ENCODE measurements around the gene ABHD16B. TPM values are rescaled to one million over a fixed set of nuclear protein-coding genes. Genes with fewer than 3 reads are reported as not detected.
A peak's percentile ranks its signal among the peaks of the same experiment; 100 is the strongest.

ABHD16B gene
- total RNA-seq, 2 donors from 2014 or later, result not detected

DNA sequence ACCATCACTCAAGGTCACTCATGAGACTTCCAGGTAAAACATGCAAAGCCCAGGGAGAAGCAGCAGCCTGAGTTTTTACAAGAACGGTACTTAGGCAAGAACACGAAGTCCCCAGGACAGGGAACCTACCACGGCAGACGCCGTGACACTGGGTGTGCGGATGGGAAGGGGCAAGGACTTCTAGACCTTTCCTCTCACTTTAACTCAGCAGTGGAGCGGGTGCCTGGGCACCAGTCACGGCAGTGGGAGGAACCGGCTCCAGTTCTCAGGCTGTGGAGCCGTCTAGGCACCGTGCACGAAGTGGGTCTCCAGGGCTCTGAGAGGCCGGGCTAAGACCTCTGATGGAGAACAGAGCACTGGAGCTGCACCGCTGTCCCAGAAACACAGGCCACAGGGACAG lies 32.8 kb upstream of the ABHD16B start:
- TF ChIP-seq, protein P1, sequence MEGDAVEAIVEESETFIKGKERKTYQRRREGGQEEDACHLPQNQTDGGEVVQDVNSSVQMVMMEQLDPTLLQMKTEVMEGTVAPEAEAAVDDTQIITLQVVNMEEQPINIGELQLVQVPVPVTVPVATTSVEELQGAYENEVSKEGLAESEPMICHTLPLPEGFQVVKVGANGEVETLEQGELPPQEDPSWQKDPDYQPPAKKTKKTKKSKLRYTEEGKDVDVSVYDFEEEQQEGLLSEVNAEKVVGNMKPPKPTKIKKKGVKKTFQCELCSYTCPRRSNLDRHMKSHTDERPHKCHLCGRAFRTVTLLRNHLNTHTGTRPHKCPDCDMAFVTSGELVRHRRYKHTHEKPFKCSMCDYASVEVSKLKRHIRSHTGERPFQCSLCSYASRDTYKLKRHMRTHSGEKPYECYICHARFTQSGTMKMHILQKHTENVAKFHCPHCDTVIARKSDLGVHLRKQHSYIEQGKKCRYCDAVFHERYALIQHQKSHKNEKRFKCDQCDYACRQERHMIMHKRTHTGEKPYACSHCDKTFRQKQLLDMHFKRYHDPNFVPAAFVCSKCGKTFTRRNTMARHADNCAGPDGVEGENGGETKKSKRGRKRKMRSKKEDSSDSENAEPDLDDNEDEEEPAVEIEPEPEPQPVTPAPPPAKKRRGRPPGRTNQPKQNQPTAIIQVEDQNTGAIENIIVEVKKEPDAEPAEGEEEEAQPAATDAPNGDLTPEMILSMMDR (IDR thresholded peaks at IDR 0.05), result no peak
- intact Hi-C loops (cut with DNase I), result no loop called here
- no peaks in the 10 kb centered on the region for H3K36me3 ChIP-seq
- H3K4me3 ChIP-seq, result no peak overlapping the region
- no peaks in the 10 kb centered on the region for H3K4me1 ChIP-seq
- no peak overlapping the region for H3K27ac ChIP-seq
- H3K9ac ChIP-seq (ENCODE audit: low read depth in 2 of 2, low read length in 2 of 2), result peak overlapping the region in 1 of 2 donors; percentile 14
- DNase-seq, result no peak
- no peaks in the 10 kb centered on the region for H3K9me3 ChIP-seq
- peaks cover 23% of the 10 kb centered on the region for H3K27me3 ChIP-seq

DNA sequence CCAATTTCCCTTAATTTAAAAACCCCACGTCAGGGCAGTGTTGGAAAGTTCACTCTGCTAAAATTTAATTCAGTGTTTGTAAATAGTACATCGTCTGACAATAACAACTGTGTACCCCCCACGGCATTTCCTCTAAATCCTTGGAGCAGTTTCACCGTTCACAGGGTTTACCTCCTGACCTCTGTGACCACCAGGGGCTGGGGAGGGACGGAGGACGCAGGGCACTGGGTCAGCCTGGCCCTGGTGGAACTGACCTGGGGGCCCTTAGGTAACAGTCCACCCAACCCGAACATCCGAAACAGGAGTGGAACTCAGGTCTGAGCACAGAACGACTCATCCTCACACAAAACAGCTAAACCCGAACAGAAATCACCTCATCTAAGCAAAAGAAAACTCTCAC lies 32.3 kb upstream of the ABHD16B start:
- no peak for DNase-seq
- intact Hi-C loops (cut with DNase I), result no loop called here
- H3K27me3 ChIP-seq, result peaks cover 23% of the 10 kb centered on the region
- no peaks in the 10 kb centered on the region for H3K36me3 ChIP-seq
- H3K27ac ChIP-seq, result no peak overlapping the region
- TF ChIP-seq, protein P1 (IDR thresholded peaks at IDR 0.05), result no peak
- no peaks in the 10 kb centered on the region for H3K9me3 ChIP-seq
- peaks cover 3% of the 10 kb centered on the region for H3K4me1 ChIP-seq
- no peak overlapping the region for H3K4me3 ChIP-seq
- peak overlapping the region; percentile 6 to 14 for H3K9ac ChIP-seq (ENCODE audit: low read depth in 2 of 2, low read length in 2 of 2)

DNA sequence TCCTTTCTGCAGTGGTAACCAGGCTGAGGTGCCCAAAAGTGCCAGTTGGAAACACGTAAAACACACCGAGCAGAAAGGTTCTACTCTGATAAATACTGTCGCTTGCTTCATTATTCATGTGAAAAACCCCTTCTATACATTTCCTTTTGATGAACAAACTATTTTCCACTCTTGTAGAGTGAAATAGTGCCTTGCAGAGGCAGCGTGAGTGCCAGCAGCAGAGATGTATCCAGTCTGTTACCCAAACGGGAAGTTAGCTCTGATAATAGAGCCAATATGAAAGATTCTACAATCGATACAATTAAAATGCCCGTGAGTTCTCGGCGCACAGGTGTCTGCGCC lies 31.7 kb upstream of the ABHD16B start:
- Histone ChIP-seq H3K9ac (ENCODE audit: low read depth in 2 of 2, low read length in 2 of 2) (peak overlapping the region in 1 of 2 donors; percentile 44), H3K9me3 (no peaks in the 10 kb centered on the region), H3K4me3 (peak overlapping the region; percentile 30), H3K27me3 (peaks cover 23% of the 10 kb centered on the region), H3K36me3 (no peaks in the 10 kb centered on the region), H3K27ac (no peak overlapping the region), H3K4me1 (peaks cover 9% of the 10 kb centered on the region)
- TF ChIP-seq, protein P1 (IDR thresholded peaks at IDR 0.05), result no peak
- no peak for DNase-seq
- intact Hi-C loops (cut with DNase I), result no loop called here

DNA sequence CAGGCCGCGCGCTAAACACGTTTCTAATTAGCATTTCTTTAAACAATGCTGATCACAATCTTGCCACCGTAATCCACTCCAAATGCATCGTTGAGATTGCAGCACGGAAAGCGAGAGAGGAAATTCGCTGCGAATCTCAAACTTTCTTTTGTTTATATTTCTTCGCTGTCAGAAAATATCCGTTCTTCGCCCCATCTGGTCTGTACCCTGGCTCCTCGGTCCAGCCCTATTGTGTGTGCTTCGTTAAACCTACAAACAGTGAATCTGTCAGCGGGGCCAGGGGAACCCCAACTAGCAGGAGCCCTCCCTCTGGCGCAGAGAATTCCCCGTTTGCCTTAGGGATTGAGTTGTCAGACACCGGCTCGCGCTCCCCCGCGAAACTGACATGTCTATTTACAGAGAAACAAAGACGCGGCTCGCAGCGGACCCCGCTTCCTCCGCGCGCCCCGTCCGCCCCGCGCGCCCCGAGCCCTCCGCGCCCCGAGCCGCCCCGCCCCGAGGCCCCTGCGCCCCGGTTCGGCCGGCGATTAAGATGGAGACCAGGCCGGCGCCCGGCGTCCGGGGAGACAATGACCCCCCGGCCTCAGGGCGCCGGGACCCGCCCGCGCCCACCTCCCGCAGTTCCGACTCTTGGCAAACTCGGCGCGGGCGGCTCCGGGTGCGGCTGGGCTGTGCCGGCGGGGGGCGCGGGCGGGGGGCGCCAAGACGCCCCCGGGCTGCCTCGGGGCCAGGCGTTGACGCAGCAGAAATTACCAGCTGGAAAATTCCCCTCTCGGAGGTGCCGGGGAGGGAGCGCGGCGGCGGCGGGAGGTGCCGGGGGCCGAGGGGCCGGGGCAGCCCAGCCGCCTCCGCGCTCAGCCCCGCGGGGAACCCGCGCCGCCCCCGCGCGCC lies 31.1 kb upstream of the ABHD16B start:
- no peak overlapping the region for H3K27ac ChIP-seq
- no peaks in the 10 kb centered on the region for H3K36me3 ChIP-seq
- H3K4me3 ChIP-seq, result peak overlapping the region; percentile 30
- H3K9ac ChIP-seq (ENCODE audit: low read depth in 2 of 2, low read length in 2 of 2), result peak overlapping the region; percentile 43 to 44
- peaks cover 23% of the 10 kb centered on the region for H3K27me3 ChIP-seq
- H3K9me3 ChIP-seq, result no peaks in the 10 kb centered on the region
- no peak for DNase-seq
- peaks cover 10% of the 10 kb centered on the region for H3K4me1 ChIP-seq
- intact Hi-C loops (cut with DNase I), result no loop called here
- TF ChIP-seq, protein P1 (IDR thresholded peaks at IDR 0.05), result no peak

DNA sequence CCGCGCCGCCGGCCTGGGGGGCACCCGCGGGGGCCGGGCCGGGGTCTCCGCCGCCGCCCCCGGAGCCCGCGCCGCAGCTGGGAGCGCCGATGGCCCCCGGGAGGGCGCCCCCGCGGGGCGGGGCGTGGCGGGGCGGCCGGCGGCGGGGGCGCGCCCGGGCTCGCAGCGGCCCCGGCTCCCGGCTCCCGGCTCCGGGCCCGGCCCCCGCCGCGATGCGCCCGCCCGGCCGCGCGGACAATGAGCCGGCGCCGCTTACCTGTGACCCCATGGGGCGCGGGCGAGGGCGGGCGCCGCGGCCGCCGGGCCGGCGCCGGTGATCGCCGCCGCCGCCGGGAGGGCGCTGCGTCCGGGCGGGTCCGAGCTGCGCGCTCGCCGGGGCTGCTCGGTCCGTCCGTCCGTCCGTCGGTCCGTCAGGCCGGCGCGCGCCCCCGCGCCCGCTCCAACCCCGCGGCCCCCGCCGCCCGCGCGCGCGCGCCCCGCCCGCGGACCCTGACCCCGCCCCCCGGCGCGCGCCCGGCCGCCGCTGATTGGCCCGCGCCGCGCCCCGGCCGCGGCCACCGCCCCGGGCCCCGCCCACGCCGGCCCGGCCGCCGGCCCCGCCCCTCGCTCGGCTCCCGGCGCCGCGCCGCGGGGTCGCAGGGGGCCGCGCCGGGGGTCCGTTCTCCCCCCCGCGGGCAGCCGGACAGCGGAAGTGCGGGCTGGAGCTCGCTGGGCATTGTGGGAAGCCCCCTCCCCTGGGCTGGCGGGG lies 30.3 kb upstream of the ABHD16B start, which contains the start of gene ZBTB46:
Gene ZBTB46, minus strand, starts transcription at position 424 of the 748 bp plus-strand sequence. CDS start 40,507 bp downstream, outside the sequence.
- peaks cover 23% of the 10 kb centered on the region for H3K27me3 ChIP-seq
- H3K9ac ChIP-seq (ENCODE audit: low read depth in 2 of 2, low read length in 2 of 2), result peak within 1 kb of the TSS; percentile 43 to 44
- TF ChIP-seq, protein P1 (IDR thresholded peaks at IDR 0.05), result no peak
- no peaks in the 10 kb centered on the region for H3K36me3 ChIP-seq
- H3K9me3 ChIP-seq, result no peaks in the 10 kb centered on the region
- peak within 1 kb of the TSS; percentile 35 for H3K4me3 ChIP-seq
- intact Hi-C loops (cut with DNase I), result no loop called here
- peak; percentile 63 for DNase-seq
- H3K4me1 ChIP-seq, result peaks cover 10% of the 10 kb centered on the region
- H3K27ac ChIP-seq, result peak within 1 kb of the TSS; percentile 44

Data from colonic mucosa (tissue), 4 donors.